DND-41 (cell line): ENCODE results near the gene ZNF638.

Experiments
- EZH2 ChIP-seq: IDR thresholded peaks from 3 replicates; pipeline ENCODE4 v1.6.1; 2012; ENCODE audit warnings: borderline replicate concordance, low read depth, mild to moderate bottlenecking, moderate library complexity, low read length, inconsistent platforms; ENCODE audit not compliant: severe bottlenecking
- TF ChIP-seq, protein P1 (sequence below): IDR thresholded peaks from 2 replicates; pipeline ENCODE4 v1.5.1; 2012; ENCODE audit warnings: borderline replicate concordance, low read length, moderate library complexity, mild to moderate bottlenecking; ENCODE audit not compliant: poor library complexity, severe bottlenecking; ENCODE audit errors: extremely low read depth

DNA sequence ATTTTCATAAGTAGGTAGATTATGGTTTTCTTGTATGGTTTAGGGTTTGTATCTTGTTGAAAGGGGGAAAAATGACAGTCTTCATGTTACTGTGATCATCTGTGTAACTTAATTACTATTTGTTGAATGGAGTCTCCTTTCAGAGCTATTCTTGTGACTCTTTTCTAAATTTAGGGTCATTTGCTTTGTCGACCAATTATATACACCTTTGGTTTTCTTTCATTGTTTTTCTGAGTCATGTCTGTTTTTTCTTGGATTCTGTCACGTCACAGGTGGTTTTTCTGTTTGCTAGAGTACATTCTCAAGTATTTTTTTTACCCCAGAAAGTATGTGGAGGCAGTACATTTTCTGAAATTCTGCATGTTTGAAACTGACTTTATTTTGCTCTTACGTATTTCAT, 78.0 kb downstream of the ZNF638 start:
- TF ChIP-seq, protein P1, sequence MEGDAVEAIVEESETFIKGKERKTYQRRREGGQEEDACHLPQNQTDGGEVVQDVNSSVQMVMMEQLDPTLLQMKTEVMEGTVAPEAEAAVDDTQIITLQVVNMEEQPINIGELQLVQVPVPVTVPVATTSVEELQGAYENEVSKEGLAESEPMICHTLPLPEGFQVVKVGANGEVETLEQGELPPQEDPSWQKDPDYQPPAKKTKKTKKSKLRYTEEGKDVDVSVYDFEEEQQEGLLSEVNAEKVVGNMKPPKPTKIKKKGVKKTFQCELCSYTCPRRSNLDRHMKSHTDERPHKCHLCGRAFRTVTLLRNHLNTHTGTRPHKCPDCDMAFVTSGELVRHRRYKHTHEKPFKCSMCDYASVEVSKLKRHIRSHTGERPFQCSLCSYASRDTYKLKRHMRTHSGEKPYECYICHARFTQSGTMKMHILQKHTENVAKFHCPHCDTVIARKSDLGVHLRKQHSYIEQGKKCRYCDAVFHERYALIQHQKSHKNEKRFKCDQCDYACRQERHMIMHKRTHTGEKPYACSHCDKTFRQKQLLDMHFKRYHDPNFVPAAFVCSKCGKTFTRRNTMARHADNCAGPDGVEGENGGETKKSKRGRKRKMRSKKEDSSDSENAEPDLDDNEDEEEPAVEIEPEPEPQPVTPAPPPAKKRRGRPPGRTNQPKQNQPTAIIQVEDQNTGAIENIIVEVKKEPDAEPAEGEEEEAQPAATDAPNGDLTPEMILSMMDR = no peak
- TF ChIP-seq EZH2 = no peak
